Stomach (tissue), 4 donors: Measurements from ENCODE around the gene BCL2L2.
"Not testable (repeated sequence)": the region's sequence is repeated elsewhere in the genome, so short reads cannot be mapped to it uniquely, and the experiment has no call there.

Experiments
- CTCF ChIP-seq, 7 experiments: fragments of 450-650 bp in 4 of 7; fragments of 200-600 bp in 3 of 7; sonication (generic) in 3 of 7; IDR thresholded peaks; one replicate each; pipeline ENCODE4 v1.5.1; 2016 to 2019; ENCODE audit warnings: antibody characterized with exemption in 7 of 7, control low read depth in 2 of 7, mild to moderate bottlenecking in 1 of 7
- EP300 ChIP-seq: sonication (generic); formaldehyde crosslinking; IDR thresholded peaks from one replicate; pipeline ENCODE4 v1.6.1; 2017; ENCODE audit warnings: antibody characterized with exemption
- POLR2A ChIP-seq, 4 donors: fragments of 450-650 bp; IDR thresholded peaks; one replicate each; pipeline ENCODE4 v1.6.1; 2016; ENCODE audit warnings: antibody characterized with exemption in 4 of 4, control low read depth in 2 of 4, mild to moderate bottlenecking in 1 of 4, moderate library complexity in 1 of 4

GRCh38 chr14:23325746-23326145 is 19.1 kb downstream of the BCL2L2 start:
- not testable (repeated sequence) for TF ChIP-seq CTCF (IDR thresholded peaks at IDR 0.05); POLR2A (IDR thresholded peaks at IDR 0.05); EP300
